HFF-Myc (cell line): ENCODE results near the gene ATP11A.

Experiments
- DNase-seq: peaks from one replicate; pipeline ENCODE4 v3.0.0-alpha.2; 2011; ENCODE audit warnings: low read depth; ENCODE audit errors: extremely low read depth
- H3K4me3 ChIP-seq: replicated peaks from 2 replicates; pipeline ENCODE4 v1.5.1; 2011; ENCODE audit warnings: low read depth, mild to moderate bottlenecking, control low read depth, low read length
- CTCF ChIP-seq: IDR thresholded peaks from 2 replicates; pipeline ENCODE4 v1.5.1; 2012; ENCODE audit warnings: mild to moderate bottlenecking, low read depth, low read length, control low read depth; ENCODE audit errors: missing control alignments

The ATP11A gene

GRCh38 chr13:112835796-112836195, 146.0 kb downstream of the ATP11A start:
- no peak overlapping the region for H3K4me3 ChIP-seq
- TF ChIP-seq CTCF, result no peak
- DNase-seq, result no peak

GRCh38 chr13:112836940-112837339, 147.1 kb downstream of the ATP11A start:
- no peak for TF ChIP-seq CTCF
- DNase-seq, result no peak
- no peak overlapping the region for H3K4me3 ChIP-seq

GRCh38 chr13:112837371-112838037, 147.7 kb downstream of the ATP11A start:
- TF ChIP-seq CTCF, result no peak
- no peak overlapping the region for H3K4me3 ChIP-seq
- no peak for DNase-seq

GRCh38 chr13:112838038-112838841, 148.4 kb downstream of the ATP11A start:
- DNase-seq, result no peak
- no peak overlapping the region for H3K4me3 ChIP-seq
- no peak for TF ChIP-seq CTCF

DNA sequence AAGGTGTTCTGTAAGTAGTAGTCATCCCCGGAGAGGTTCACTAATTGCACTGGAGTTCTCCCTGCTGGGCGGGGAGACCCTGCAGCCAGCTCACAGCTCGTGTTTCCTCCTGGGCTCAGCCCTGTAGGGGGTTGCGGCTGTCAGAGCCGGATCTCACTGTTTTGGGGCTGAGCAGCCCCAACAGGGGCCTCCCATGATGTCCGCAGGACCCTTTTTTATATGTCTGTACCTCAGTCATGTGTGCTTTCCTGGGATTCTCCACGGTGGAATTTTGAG, 148.9 kb downstream of the ATP11A start:
- no peak for DNase-seq
- no peak for TF ChIP-seq CTCF
- no peak overlapping the region for H3K4me3 ChIP-seq

GRCh38 chr13:112839356-112840105, 149.7 kb downstream of the ATP11A start:
- no peak for DNase-seq
- no peak overlapping the region for H3K4me3 ChIP-seq
- no peak for TF ChIP-seq CTCF
